Coronary artery (tissue), 2 donors: ENCODE results near the gene LRP3.

ENCODE experiments used
- DNase-seq: peaks from one replicate; pipeline ENCODE4 v3.0.0-alpha.2; 2017; ENCODE audit warnings: low spot score
- H3K27ac ChIP-seq, 2 donors: fragments of 200-600 bp; sonication (generic); one replicate each; pipeline ENCODE4 v1.5.1; 2016 to 2019
- H3K4me3 ChIP-seq: fragments of 200-600 bp; sonication (generic); 2 replicates; pipeline ENCODE4 v1.5.1; 2016; ENCODE audit warnings: mild to moderate bottlenecking, moderate library complexity
- TF ChIP-seq, protein P1 (sequence below): fragments of 200-600 bp; sonication (generic); IDR thresholded peaks from one replicate; pipeline ENCODE4 v1.5.1; 2019; ENCODE audit warnings: antibody characterized with exemption

LRP3 gene

DNA sequence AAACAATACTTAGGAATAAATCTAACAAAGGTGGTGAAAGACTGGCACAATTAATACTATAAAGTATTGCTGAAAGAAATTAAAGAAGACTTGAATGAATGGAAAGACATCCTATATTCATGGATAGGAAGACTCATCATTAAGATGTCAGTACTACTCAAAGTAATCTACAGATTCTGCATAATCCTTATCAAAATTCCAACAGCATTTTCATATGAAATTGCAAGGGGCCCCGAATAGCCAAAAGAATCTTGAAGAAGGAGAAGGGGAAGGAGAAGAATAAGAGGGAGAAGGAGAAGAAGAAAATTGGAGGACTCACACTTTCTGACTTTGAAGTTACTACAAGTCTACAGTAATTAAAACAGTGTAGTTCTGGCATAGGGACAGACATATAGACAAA lies 25.6 kb upstream of the LRP3 start:
- no peak for DNase-seq
- TF ChIP-seq, protein P1, sequence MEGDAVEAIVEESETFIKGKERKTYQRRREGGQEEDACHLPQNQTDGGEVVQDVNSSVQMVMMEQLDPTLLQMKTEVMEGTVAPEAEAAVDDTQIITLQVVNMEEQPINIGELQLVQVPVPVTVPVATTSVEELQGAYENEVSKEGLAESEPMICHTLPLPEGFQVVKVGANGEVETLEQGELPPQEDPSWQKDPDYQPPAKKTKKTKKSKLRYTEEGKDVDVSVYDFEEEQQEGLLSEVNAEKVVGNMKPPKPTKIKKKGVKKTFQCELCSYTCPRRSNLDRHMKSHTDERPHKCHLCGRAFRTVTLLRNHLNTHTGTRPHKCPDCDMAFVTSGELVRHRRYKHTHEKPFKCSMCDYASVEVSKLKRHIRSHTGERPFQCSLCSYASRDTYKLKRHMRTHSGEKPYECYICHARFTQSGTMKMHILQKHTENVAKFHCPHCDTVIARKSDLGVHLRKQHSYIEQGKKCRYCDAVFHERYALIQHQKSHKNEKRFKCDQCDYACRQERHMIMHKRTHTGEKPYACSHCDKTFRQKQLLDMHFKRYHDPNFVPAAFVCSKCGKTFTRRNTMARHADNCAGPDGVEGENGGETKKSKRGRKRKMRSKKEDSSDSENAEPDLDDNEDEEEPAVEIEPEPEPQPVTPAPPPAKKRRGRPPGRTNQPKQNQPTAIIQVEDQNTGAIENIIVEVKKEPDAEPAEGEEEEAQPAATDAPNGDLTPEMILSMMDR: no peak
- H3K27ac ChIP-seq: no peak overlapping the region
- no peak overlapping the region for H3K4me3 ChIP-seq

GRCh38 chr19:33171222-33171795 lies 22.8 kb upstream of the LRP3 start:
- Histone ChIP-seq H3K27ac (no peak overlapping the region), H3K4me3 (no peak overlapping the region)
- TF ChIP-seq, protein P1: no peak
- no peak for DNase-seq

- Histone ChIP-seq H3K27ac (no peak overlapping the region), H3K4me3 (no peak overlapping the region)
- TF ChIP-seq, protein P1: no peak
- no peak for DNase-seq
Observed at GRCh38 chr19:33171916-33172359, 22.2 kb upstream of the LRP3 start.

DNA sequence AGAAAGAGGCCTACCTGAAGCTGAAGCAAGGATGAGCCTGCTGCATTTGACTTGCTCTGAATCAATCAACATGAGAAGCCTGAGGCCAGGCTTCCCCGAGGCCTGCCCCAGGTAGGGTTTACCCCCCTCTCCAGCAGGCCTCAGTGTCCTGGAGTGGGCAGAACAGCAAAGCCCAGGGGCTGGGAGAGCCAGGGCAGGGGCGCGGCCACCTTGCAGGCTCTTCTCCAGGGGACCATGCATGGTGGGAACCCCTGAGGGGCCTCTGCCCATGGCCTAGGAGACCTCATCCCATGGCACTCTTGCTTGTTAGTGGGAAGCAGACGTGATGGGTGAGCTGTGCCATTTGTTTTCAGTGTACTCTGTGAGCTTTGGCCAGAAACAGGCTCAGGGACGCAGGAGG lies 19.9 kb upstream of the LRP3 start:
- DNase-seq: no peak
- H3K27ac ChIP-seq: no peak overlapping the region
- TF ChIP-seq, protein P1: no peak

GRCh38 chr19:33175156-33175782 lies 18.9 kb upstream of the LRP3 start:
- no peak for DNase-seq
- Histone ChIP-seq H3K27ac (peak overlapping the region in 1 of 2 donors; percentile 95), H3K4me3 (no peak overlapping the region)
- TF ChIP-seq, protein P1: no peak

More for the DNA sequence above, 19.9 kb upstream of the LRP3 start:
- no peak overlapping the region for H3K4me3 ChIP-seq

- TF ChIP-seq, protein P1: no peak
- H3K4me3 ChIP-seq: peak overlapping the region; percentile 87
- DNase-seq: peak; percentile 74
- H3K27ac ChIP-seq: peak overlapping the region; percentile 92 to 95
Observed at GRCh38 chr19:33175886-33176669, 18.1 kb upstream of the LRP3 start.
